Measurements from ENCODE around the gene CERS5.

CERS5 gene

GRCh38 chr12:50117057-50117622 is 50.0 kb downstream of the CERS5 start:
- H3K27ac ChIP-seq: no peak overlapping the region

DNA sequence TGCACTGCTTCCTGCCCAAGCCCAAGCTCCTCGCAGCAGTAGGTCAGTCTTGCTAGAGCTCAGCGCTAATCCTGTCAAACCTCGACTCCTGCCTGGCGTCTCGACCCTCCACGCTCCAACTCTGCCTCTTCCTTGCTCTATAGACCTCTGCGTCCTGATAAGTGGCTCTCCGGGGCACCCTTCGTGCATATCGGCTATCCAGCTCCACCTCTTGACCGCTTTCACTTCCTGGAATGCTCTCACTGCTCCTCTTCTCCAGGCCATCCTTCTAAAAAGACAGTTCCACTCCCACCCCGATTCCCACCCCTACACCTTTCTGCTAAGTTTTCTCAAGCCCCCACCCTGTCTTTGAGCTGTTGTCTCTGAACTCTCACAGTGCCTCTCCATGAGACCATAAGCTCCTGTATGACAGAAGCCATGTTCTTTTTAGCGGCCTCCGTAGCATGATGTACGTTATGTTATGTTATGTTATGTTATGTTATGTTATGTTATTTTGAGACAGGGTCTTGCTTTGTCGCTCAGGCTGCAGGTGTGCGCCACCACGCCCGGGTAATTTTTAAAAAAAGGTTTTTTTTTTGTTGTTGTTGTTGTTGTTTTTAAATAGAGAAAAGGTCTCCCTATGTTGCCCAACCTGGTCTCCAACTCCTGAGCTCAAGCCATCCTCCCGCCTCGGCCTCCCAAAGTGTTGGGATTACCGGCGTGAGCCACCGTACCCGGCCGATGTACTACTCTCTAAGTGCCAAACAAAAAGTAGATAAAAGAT is 54.5 kb downstream of the CERS5 start:
- Histone ChIP-seq H3K36me3 (ENCODE audit: control insufficient read depth, insufficient read depth, low read length) (no peaks in the 10 kb centered on the region), H3K4me3 (ENCODE audit: low read depth, low read length) (peak overlapping the region; percentile 95), H3K9ac (peak overlapping the region; percentile 83), H3K27ac (peak overlapping the region; percentile 99), H3K4me2 (ENCODE audit: low read length) (peak overlapping the region; percentile 73), H3K79me2 (peaks cover 38% of the 10 kb centered on the region), H3K4me1 (peaks cover 39% of the 10 kb centered on the region), H3K9me3 (ENCODE audit: control insufficient read depth, low read length) (no peaks in the 10 kb centered on the region), H3K27me3 (ENCODE audit: control insufficient read depth, insufficient read depth, low read length) (no peaks in the 10 kb centered on the region), H2AFZ (peak overlapping the region; percentile 85)
- no peak for TF ChIP-seq CTCF (IDR thresholded peaks at IDR 0.05)

More at GRCh38 chr12:50117057-50117622, 50.0 kb downstream of the CERS5 start:
- H3K4me1 ChIP-seq: peaks cover 5% of the 10 kb centered on the region
- no peak overlapping the region for H3K9ac ChIP-seq
- H3K4me2 ChIP-seq (ENCODE audit: low read length): no peak overlapping the region
- H3K4me3 ChIP-seq (ENCODE audit: low read depth, low read length): no peak overlapping the region
- H3K9me3 ChIP-seq (ENCODE audit: control insufficient read depth, low read length): no peaks in the 10 kb centered on the region
- no peaks in the 10 kb centered on the region for H3K27me3 ChIP-seq (ENCODE audit: control insufficient read depth, insufficient read depth, low read length)
- H3K79me2 ChIP-seq: peaks cover 75% of the 10 kb centered on the region
- H2AFZ ChIP-seq: no peak overlapping the region
- no peak for TF ChIP-seq CTCF (IDR thresholded peaks at IDR 0.05)
- no peaks in the 10 kb centered on the region for H3K36me3 ChIP-seq (ENCODE audit: control insufficient read depth, insufficient read depth, low read length)

- Histone ChIP-seq H3K79me2 (peaks cover 31% of the 10 kb centered on the region), H3K9me3 (ENCODE audit: control insufficient read depth, low read length) (no peaks in the 10 kb centered on the region), H3K9ac (peak within 1 kb of the TSS; percentile 83), H3K27me3 (ENCODE audit: control insufficient read depth, insufficient read depth, low read length) (no peaks in the 10 kb centered on the region), H3K4me2 (ENCODE audit: low read length) (peak within 1 kb of the TSS; percentile 77), H3K27ac (peak within 1 kb of the TSS; percentile 99), H3K36me3 (ENCODE audit: control insufficient read depth, insufficient read depth, low read length) (no peaks in the 10 kb centered on the region), H3K4me1 (peaks cover 47% of the 10 kb centered on the region), H2AFZ (peak within 1 kb of the TSS; percentile 85), H3K4me3 (ENCODE audit: low read depth, low read length) (peak within 1 kb of the TSS; percentile 95)
- TF ChIP-seq CTCF (IDR thresholded peaks at IDR 0.05): peak; percentile 98
Observed at GRCh38 chr12:50111693-50112455, 55.3 kb downstream of the CERS5 start, which contains the start of gene COX14. COX14 (plus strand) TSS chr12:50112236; CDS start chr12:50120044, 7,808 bp downstream.

DNA sequence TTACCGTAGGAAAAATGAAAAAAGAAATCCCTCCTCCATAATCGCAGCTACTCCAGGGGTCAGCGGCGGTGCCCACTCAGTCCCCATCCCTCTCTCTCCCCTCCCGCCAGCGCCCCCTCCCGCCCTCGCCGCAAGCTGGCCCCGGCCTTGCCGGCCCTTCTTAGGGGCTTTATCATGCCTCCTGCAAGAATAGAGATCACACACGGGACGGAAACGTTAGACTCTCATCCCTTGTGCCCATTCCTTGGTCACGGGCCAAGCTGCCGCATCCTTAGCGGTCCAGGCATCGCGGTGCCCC is 55.8 kb downstream of the CERS5 start:
- H3K27me3 ChIP-seq (ENCODE audit: control insufficient read depth, insufficient read depth, low read length): no peaks in the 10 kb centered on the region
- H3K4me2 ChIP-seq (ENCODE audit: low read length): peak overlapping the region; percentile 77
- peak overlapping the region; percentile 44 for H3K4me3 ChIP-seq (ENCODE audit: low read depth, low read length)
- H2AFZ ChIP-seq: peak overlapping the region; percentile 84
- TF ChIP-seq CTCF (IDR thresholded peaks at IDR 0.05): no peak
- H3K27ac ChIP-seq: peak overlapping the region; percentile 99
- H3K9ac ChIP-seq: peak overlapping the region; percentile 49
- no peaks in the 10 kb centered on the region for H3K9me3 ChIP-seq (ENCODE audit: control insufficient read depth, low read length)
- peaks cover 26% of the 10 kb centered on the region for H3K79me2 ChIP-seq
- H3K36me3 ChIP-seq (ENCODE audit: control insufficient read depth, insufficient read depth, low read length): no peaks in the 10 kb centered on the region
- H3K4me1 ChIP-seq: peaks cover 44% of the 10 kb centered on the region
